Cardiac atrium fibroblast (primary cell): ENCODE measurements around the gene DPPA2. TPM values are rescaled to one million over a fixed set of nuclear protein-coding genes. Genes with fewer than 3 reads are reported as not detected.

Experiments
- total RNA-seq: library from RNA; depleted of rRNA; stranded (reverse); fragments of >200 nt; gene quantifications from 2 replicates; pipeline ENCODE4 v1.2.3, GENCODE V29; 2015

The DPPA2 gene, protein sequence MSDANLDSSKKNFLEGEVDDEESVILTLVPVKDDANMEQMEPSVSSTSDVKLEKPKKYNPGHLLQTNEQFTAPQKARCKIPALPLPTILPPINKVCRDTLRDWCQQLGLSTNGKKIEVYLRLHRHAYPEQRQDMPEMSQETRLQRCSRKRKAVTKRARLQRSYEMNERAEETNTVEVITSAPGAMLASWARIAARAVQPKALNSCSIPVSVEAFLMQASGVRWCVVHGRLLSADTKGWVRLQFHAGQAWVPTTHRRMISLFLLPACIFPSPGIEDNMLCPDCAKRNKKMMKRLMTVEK
- total RNA-seq = not detected in 2 replicates

DNA sequence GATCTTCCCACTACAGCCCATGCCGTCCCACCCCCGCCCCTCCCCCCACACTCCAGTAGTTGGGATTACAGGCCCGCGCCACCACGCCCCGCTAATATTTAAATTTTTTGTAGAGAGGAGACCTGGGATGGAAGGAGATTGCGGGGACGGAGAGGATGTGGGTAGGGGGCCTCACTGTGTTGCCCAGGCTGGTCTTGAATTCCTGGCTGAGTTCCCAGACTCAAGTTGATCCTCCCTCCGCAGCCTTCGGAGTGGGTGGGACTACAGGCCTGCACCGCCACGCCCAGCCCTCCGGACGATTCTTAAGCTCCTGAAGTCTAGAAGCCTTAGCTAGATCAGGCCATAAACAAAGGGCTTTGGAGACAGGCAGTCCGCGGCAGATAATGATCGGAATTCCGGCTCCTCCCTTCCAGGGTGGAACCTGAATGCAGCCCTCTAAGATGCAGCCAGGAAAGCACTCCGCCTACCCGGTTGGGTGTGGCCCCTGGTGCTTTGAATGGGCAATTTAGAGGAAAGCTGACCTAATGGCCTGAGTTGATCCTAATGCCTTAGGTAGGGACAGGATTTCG, at the start of gene DPPA2:
TSS of gene DPPA2 (minus strand) at position 356 of the 569 bp plus-strand sequence. CDS start 1,975 bp downstream, outside the sequence.

DNA sequence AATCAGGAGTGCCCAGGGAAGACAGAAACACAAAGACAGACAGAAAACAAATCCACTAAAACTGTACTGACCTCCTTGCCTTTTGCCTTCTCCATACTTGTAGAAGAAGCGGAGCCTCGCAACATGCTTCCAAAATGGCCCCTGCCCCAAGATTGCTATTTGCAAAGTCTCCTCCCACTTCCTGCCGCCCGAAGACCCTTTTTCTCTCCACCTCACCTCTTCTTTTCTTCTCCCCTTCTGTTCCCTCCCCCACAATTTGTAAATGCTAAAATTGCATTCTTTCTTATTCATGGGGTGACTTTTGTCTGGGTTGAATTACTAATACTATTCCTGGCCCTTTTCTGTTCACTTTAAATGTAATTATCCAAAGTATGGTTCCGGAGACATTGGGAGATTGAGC, 21.1 kb upstream of the DPPA2 start, which contains the start of gene DPPA4:
TSS of gene DPPA4 (minus strand) at position 154 of the 400 bp plus-strand sequence. CDS start at position 125, 29 bp downstream.

Other genes with a start within 250 kb of the DPPA2 start
- gene MORC1, start 198.4 kb downstream of the DPPA2 start, total RNA-seq = not detected in 2 replicates
- not detected in 2 replicates for gene C3orf85, start 179.8 kb downstream of the DPPA2 start, total RNA-seq
- not detected in 2 replicates for gene DPPA4, start 21.0 kb upstream of the DPPA2 start, total RNA-seq